ENCODE measurements around the gene VPS39. TPM values are rescaled to one million over a fixed set of nuclear protein-coding genes. Genes with fewer than 3 reads are reported as not detected.

Gene VPS39
- total and polyA plus RNA-seq, 2 of the 13 experiments (the other 11 are each of a cell fraction or from before 2014, with no cell fraction given), result 22.9 to 32.0 TPM

- TF ChIP-seq GRHL1 (CRISPR knock-in tag; conservative IDR thresholded peaks at IDR 0.05) (no peak), RAD51 (IDR thresholded peaks at IDR 0.05; ENCODE audit: borderline replicate concordance) (no peak), NKX3-1 (CRISPR knock-in tag; IDR thresholded peaks at IDR 0.05) (no peak), POLR2AphosphoS5 (IDR thresholded peaks at IDR 0.05; ENCODE audit: low read depth, low read length) (peak; percentile 76), ZNF510 (CRISPR knock-in tag; IDR thresholded peaks at IDR 0.05; ENCODE audit: low read depth) (no peak), SRSF9 (IDR thresholded peaks at IDR 0.05; ENCODE audit: borderline replicate concordance, insufficient read depth, low read depth, low read length, poor library complexity, severe bottlenecking) (no peak), ZSCAN25 (CRISPR knock-in tag; IDR thresholded peaks at IDR 0.05) (no peak), PTBP1 (IDR thresholded peaks at IDR 0.05; ENCODE audit: low read depth, low read length, poor library complexity, severe bottlenecking) (peak; percentile 60), ZNF761 (CRISPR knock-in tag; conservative IDR thresholded peaks at IDR 0.05) (0 out of 2 replicates have a peak, but pooled peaks have one; percentile 63), ZMAT5 (CRISPR knock-in tag; IDR thresholded peaks at IDR 0.05; ENCODE audit: borderline replicate concordance, low read depth) (no peak), KDM2A (CRISPR knock-in tag; IDR thresholded peaks at IDR 0.05; ENCODE audit: borderline replicate concordance, low read depth) (peak; percentile 99), ZFP1 (CRISPR knock-in tag; IDR thresholded peaks at IDR 0.05) (peak; percentile 65; the same call in 1 of the 2 replicates), CHD2 (IDR thresholded peaks at IDR 0.05; ENCODE audit: low read depth, low read length) (no peak), ZMAT3 (CRISPR knock-in tag; conservative IDR thresholded peaks at IDR 0.05) (peak; percentile 82; the same call in 1 of the 2 replicates), ZNF788 (CRISPR knock-in tag; IDR thresholded peaks at IDR 0.05; ENCODE audit: borderline replicate concordance) (peak; percentile 68; the same call in 1 of the 2 replicates), THAP9 (CRISPR knock-in tag; IDR thresholded peaks at IDR 0.05; ENCODE audit: borderline replicate concordance) (peak; percentile 77; the same call in 1 of the 2 replicates), ZNF337 (CRISPR knock-in tag; IDR thresholded peaks at IDR 0.05; ENCODE audit: borderline replicate concordance, low read depth) (0 out of 2 replicates have a peak, but pooled peaks have one; percentile 42), NR0B2 (CRISPR knock-in tag; IDR thresholded peaks at IDR 0.05) (peak; percentile 79; the same call in 1 of the 2 replicates), ZNF678 (CRISPR knock-in tag; IDR thresholded peaks at IDR 0.05) (0 out of 2 replicates have a peak, but pooled peaks have one; percentile 66), MTF1 (CRISPR knock-in tag; IDR thresholded peaks at IDR 0.05) (no peak), NR1H2 (CRISPR knock-in tag; IDR thresholded peaks at IDR 0.05; ENCODE audit: borderline replicate concordance, low read depth) (no peak)
These were observed at the start of gene VPS39 (continued) for GRCh38 chr15:42207674-42208579.

Data from HepG2 (cell line).